Activated CD8-positive, alpha-beta memory T cell treated with anti-CD3 and anti-CD28 coated beads, Interleukin-2, amount 10 ng/mL, durations not matched to agents 7 days and 5 days (primary cell): ENCODE data around the gene KCTD6. TPM values are rescaled to one million over a fixed set of nuclear protein-coding genes. Genes with fewer than 3 reads are reported as not detected.

Experiments
- ATAC-seq: fragments of 150-1000 bp; cut with Tn5 transposase; one replicate; pipeline ENCODE4 v1.10.0; 2021; ENCODE audit warnings: moderate library complexity
- CTCF ChIA-PET: fragments of 350-600 bp; sonication (Branson Sonifier 250); formaldehyde crosslinking; loops from one replicate; lab custom pipeline; 2021; ENCODE audit warnings: antibody characterized with exemption; lab: Charles Lee
- DNase-seq: peaks from one replicate; pipeline ENCODE4 v3.0.0-alpha.2; 2020
- H3K27ac Mint-ChIP-seq: one replicate; pipeline ENCODE4 v1.8.0; 2021; ENCODE audit warnings: mild to moderate bottlenecking, mixed read lengths
- H3K27me3 Mint-ChIP-seq: one replicate; pipeline ENCODE4 v1.8.0; 2021; ENCODE audit warnings: mixed read lengths
- H3K36me3 Mint-ChIP-seq: one replicate; pipeline ENCODE4 v1.8.0; 2021; ENCODE audit warnings: mild to moderate bottlenecking, mixed read lengths
- H3K4me1 Mint-ChIP-seq: one replicate; pipeline ENCODE4 v1.8.0; 2021; ENCODE audit warnings: mixed read lengths
- H3K4me3 Mint-ChIP-seq: one replicate; pipeline ENCODE4 v1.8.0; 2021; ENCODE audit warnings: mild to moderate bottlenecking, moderate library complexity, mixed read lengths
- H3K9me3 Mint-ChIP-seq: one replicate; pipeline ENCODE4 v1.8.0; 2022; ENCODE audit warnings: low read depth, mixed read lengths
- total RNA-seq, 2 experiments: library from RNA; stranded (reverse); gene quantifications; one replicate each; pipeline ENCODE4 v1.2.3, GENCODE V29; 2021

KCTD6 gene
- total RNA-seq, 2 experiments from 2014 or later: 6.4 to 7.0 TPM

- Mint-ChIP-seq H3K27ac (no peak overlapping the region), H3K4me3 (no peak overlapping the region), H3K9me3 (no peaks in the 10 kb centered on the region), H3K27me3 (peaks cover 16% of the 10 kb centered on the region), H3K4me1 (peaks cover 52% of the 10 kb centered on the region), H3K36me3 (peaks cover 4% of the 10 kb centered on the region)
- ATAC-seq (no peak), DNase-seq (no peak)
- CTCF ChIA-PET: interaction anchor here (1.7 to 8.0 kb wide), 5 partner anchors 10 to 166 kb away, joined by 3 to 72 read pairs (median 12); partner anchors contain the start of genes HTD2, KCTD6, PDHB and RPP14
These were observed 18.6 kb upstream of the KCTD6 start for GRCh38 chr3:58473275-58473674.

GRCh38 chr3:58474348-58474911 lies 17.5 kb upstream of the KCTD6 start:
- DNase-seq: no peak
- CTCF ChIA-PET: interaction anchor here (0.5 to 8.0 kb wide), 5 partner anchors 13 to 237 kb away, joined by 3 to 72 read pairs (median 4); partner anchors contain the start of genes ABHD6, HTD2, KCTD6 and RPP14
- H3K27ac Mint-ChIP-seq: no peak overlapping the region
- H3K4me3 Mint-ChIP-seq: no peak overlapping the region
- ATAC-seq: no peak
- H3K36me3 Mint-ChIP-seq: peaks cover 4% of the 10 kb centered on the region
- peaks cover 20% of the 10 kb centered on the region for H3K27me3 Mint-ChIP-seq
- H3K9me3 Mint-ChIP-seq: no peaks in the 10 kb centered on the region
- peaks cover 47% of the 10 kb centered on the region for H3K4me1 Mint-ChIP-seq

GRCh38 chr3:58474967-58475578 lies 16.8 kb upstream of the KCTD6 start:
- CTCF ChIA-PET: interaction anchor here (1.2 to 8.0 kb wide), 3 partner anchors 11 to 18 kb away, joined by 3 to 72 read pairs (median 4); partner anchors contain the start of gene KCTD6
- no peak for DNase-seq
- H3K27ac Mint-ChIP-seq: no peak overlapping the region
- peaks cover 17% of the 10 kb centered on the region for H3K27me3 Mint-ChIP-seq
- H3K4me3 Mint-ChIP-seq: no peak overlapping the region
- ATAC-seq: no peak
- no peaks in the 10 kb centered on the region for H3K9me3 Mint-ChIP-seq
- peaks cover 4% of the 10 kb centered on the region for H3K36me3 Mint-ChIP-seq
- H3K4me1 Mint-ChIP-seq: peaks cover 44% of the 10 kb centered on the region

GRCh38 chr3:58478781-58479180 lies 13.1 kb upstream of the KCTD6 start:
- Mint-ChIP-seq H3K9me3 (peaks cover 7% of the 10 kb centered on the region), H3K27ac (no peak overlapping the region), H3K36me3 (no peaks in the 10 kb centered on the region), H3K27me3 (peaks cover 22% of the 10 kb centered on the region), H3K4me1 (peaks cover 18% of the 10 kb centered on the region), H3K4me3 (no peak overlapping the region)
- DNase-seq: no peak
- no peak for ATAC-seq
- CTCF ChIA-PET: interaction anchor here (1.1 to 1.6 kb wide), 2 partner anchors 13 to 15 kb away, joined by 3 to 6 read pairs; partner anchors contain the start of gene KCTD6

- Mint-ChIP-seq H3K27ac (no peak overlapping the region), H3K4me3 (no peak overlapping the region), H3K27me3 (peaks cover 32% of the 10 kb centered on the region), H3K4me1 (peaks cover 4% of the 10 kb centered on the region), H3K36me3 (no peaks in the 10 kb centered on the region), H3K9me3 (peaks cover 7% of the 10 kb centered on the region)
- CTCF ChIA-PET: interaction anchor here (0.6 to 1.6 kb wide), 3 partner anchors 8 to 88 kb away, joined by 3 to 6 read pairs (median 4); partner anchors contain the start of gene KCTD6
- ATAC-seq (no peak), DNase-seq (no peak)
These were observed 11.6 kb upstream of the KCTD6 start for GRCh38 chr3:58480309-58480708.

- DNase-seq (no peak), ATAC-seq (peak; percentile 72)
- peaks cover 50% of the 10 kb centered on the region for H3K27me3 Mint-ChIP-seq
- H3K4me3 Mint-ChIP-seq: no peak overlapping the region
- peaks cover 3% of the 10 kb centered on the region for H3K4me1 Mint-ChIP-seq
- CTCF ChIA-PET: interaction anchor here (0.6 to 2.4 kb wide), 7 partner anchors 9 to 176 kb away, joined by 3 to 10 read pairs (median 5); partner anchors contain the start of genes HTD2 and KCTD6
- no peaks in the 10 kb centered on the region for H3K36me3 Mint-ChIP-seq
- peaks cover 7% of the 10 kb centered on the region for H3K9me3 Mint-ChIP-seq
- H3K27ac Mint-ChIP-seq: no peak overlapping the region
These were observed 8.8 kb upstream of the KCTD6 start for GRCh38 chr3:58482917-58483636.

- Mint-ChIP-seq H3K4me3 (no peak overlapping the region), H3K4me1 (peaks cover 3% of the 10 kb centered on the region), H3K27ac (no peak overlapping the region), H3K9me3 (peaks cover 7% of the 10 kb centered on the region), H3K27me3 (peaks cover 55% of the 10 kb centered on the region), H3K36me3 (no peaks in the 10 kb centered on the region)
- CTCF ChIA-PET: interaction anchor here (0.6 to 2.4 kb wide), 6 partner anchors 8 to 177 kb away, joined by 3 to 10 read pairs (median 6); partner anchors contain the start of genes HTD2 and KCTD6
- ATAC-seq (no peak), DNase-seq (no peak)
These were observed 7.7 kb upstream of the KCTD6 start for GRCh38 chr3:58484045-58484721.

- DNase-seq (no peak), ATAC-seq (no peak)
- peaks cover 7% of the 10 kb centered on the region for H3K9me3 Mint-ChIP-seq
- CTCF ChIA-PET: interaction anchor here (1.6 to 1.7 kb wide), 2 partner anchors 21 to 178 kb away, joined by 3 to 6 read pairs; partner anchors contain the start of gene HTD2
- peaks cover 60% of the 10 kb centered on the region for H3K27me3 Mint-ChIP-seq
- no peak overlapping the region for H3K4me3 Mint-ChIP-seq
- H3K36me3 Mint-ChIP-seq: no peaks in the 10 kb centered on the region
- peaks cover 6% of the 10 kb centered on the region for H3K4me1 Mint-ChIP-seq
- no peak overlapping the region for H3K27ac Mint-ChIP-seq
These were observed 7.2 kb upstream of the KCTD6 start for GRCh38 chr3:58484722-58485069.

GRCh38 chr3:58485801-58486435 lies 6.0 kb upstream of the KCTD6 start:
- ATAC-seq (no peak), DNase-seq (no peak)
- Mint-ChIP-seq H3K27ac (no peak overlapping the region), H3K4me1 (peaks cover 13% of the 10 kb centered on the region), H3K9me3 (peaks cover 4% of the 10 kb centered on the region), H3K36me3 (no peaks in the 10 kb centered on the region), H3K4me3 (no peak overlapping the region), H3K27me3 (peaks cover 65% of the 10 kb centered on the region)
- CTCF ChIA-PET: interaction anchor here (1.3 to 1.6 kb wide), 3 partner anchors 15 to 180 kb away, joined by 3 to 5 read pairs (median 4); partner anchors contain the start of genes HTD2 and RPP14

- Mint-ChIP-seq H3K36me3 (no peaks in the 10 kb centered on the region), H3K27ac (no peak overlapping the region), H3K9me3 (no peaks in the 10 kb centered on the region), H3K27me3 (peaks cover 61% of the 10 kb centered on the region), H3K4me1 (peaks cover 18% of the 10 kb centered on the region), H3K4me3 (no peak overlapping the region)
- DNase-seq (no peak), ATAC-seq (no peak)
- CTCF ChIA-PET: interaction anchor here (0.6 to 1.5 kb wide), 6 partner anchors 10 to 181 kb away, joined by 3 to 5 read pairs (median 4); partner anchors contain the start of genes HTD2 and RPP14
These were observed 4.6 kb upstream of the KCTD6 start for GRCh38 chr3:58487140-58487886.

- no peak overlapping the region for H3K27ac Mint-ChIP-seq
These were observed 2.9 kb upstream of the KCTD6 start for GRCh38 chr3:58488967-58489366.

More at GRCh38 chr3:58488967-58489366, 2.9 kb upstream of the KCTD6 start:
- H3K4me3 Mint-ChIP-seq: no peak overlapping the region
- DNase-seq (no peak), ATAC-seq (no peak)
- H3K27me3 Mint-ChIP-seq: peaks cover 61% of the 10 kb centered on the region
- H3K36me3 Mint-ChIP-seq: peaks cover 2% of the 10 kb centered on the region
- CTCF ChIA-PET: no interaction called here
- peaks cover 27% of the 10 kb centered on the region for H3K4me1 Mint-ChIP-seq
- no peaks in the 10 kb centered on the region for H3K9me3 Mint-ChIP-seq
